ENCODE data around the gene MATN1. TPM values are rescaled to one million over a fixed set of nuclear protein-coding genes. Genes with fewer than 3 reads are reported as not detected.

MATN1 gene
- total RNA-seq, 1 donor from 2014 or later: 1.7 TPM

DNA sequence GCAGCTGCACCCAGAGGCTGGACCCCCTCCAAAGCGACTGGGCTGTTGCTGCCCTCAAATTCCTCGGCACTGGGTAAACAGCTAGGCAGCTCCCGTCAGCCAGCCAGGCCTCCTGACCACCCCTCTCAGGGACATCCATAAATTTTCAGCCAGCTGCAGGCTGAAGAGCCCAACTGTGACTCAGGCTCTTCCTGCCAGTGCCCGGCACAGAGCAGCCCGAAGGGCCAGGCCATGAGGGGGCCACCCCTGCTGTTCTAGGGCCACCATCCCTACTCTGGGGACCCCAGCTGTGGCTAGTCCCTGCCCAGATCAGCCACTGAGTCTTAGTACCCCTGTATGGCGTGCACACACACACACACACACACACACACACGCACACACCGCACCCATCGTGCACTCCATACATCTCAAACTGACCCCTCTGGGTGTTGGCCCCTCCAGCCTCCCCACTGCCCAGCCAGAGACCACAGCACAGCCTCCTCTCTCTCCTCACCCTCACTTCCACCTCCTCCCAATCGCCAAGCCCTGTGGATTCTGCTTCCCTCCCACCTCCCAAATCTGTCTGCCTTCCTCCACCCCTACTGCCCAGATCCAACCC lies 40.4 kb upstream of the MATN1 start:
- no peak overlapping the region for H3K27ac Mint-ChIP-seq (ENCODE audit: unreplicated experiment)
- no peak overlapping the region for H3K4me3 Mint-ChIP-seq (ENCODE audit: unreplicated experiment)
- H3K9me3 Mint-ChIP-seq (ENCODE audit: unreplicated experiment): no peaks in the 10 kb centered on the region

GRCh38 chr1:30762930-30763650 lies 39.7 kb upstream of the MATN1 start:
- no peak overlapping the region for H3K27ac Mint-ChIP-seq (ENCODE audit: unreplicated experiment)
- no peaks in the 10 kb centered on the region for H3K36me3 Mint-ChIP-seq (ENCODE audit: low read depth, unreplicated experiment)
- TF ChIP-seq CTCF (IDR thresholded peaks at IDR 0.05; ENCODE audit: unreplicated experiment): no peak
- no peak overlapping the region for H3K4me3 Mint-ChIP-seq (ENCODE audit: unreplicated experiment)
- no peaks in the 10 kb centered on the region for H3K9me3 Mint-ChIP-seq (ENCODE audit: unreplicated experiment)
- DNase-seq (ENCODE audit: low spot score): no peak
- peaks cover 13% of the 10 kb centered on the region for H3K4me1 Mint-ChIP-seq (ENCODE audit: unreplicated experiment)
- H3K27me3 Mint-ChIP-seq (ENCODE audit: unreplicated experiment): peaks cover 7% of the 10 kb centered on the region

More for the DNA sequence above, 40.4 kb upstream of the MATN1 start:
- peaks cover 12% of the 10 kb centered on the region for H3K4me1 Mint-ChIP-seq (ENCODE audit: unreplicated experiment)
- TF ChIP-seq CTCF (IDR thresholded peaks at IDR 0.05; ENCODE audit: unreplicated experiment): no peak
- DNase-seq (ENCODE audit: low spot score): no peak
- peaks cover 8% of the 10 kb centered on the region for H3K27me3 Mint-ChIP-seq (ENCODE audit: unreplicated experiment)
- H3K36me3 Mint-ChIP-seq (ENCODE audit: low read depth, unreplicated experiment): no peaks in the 10 kb centered on the region

- H3K4me3 Mint-ChIP-seq (ENCODE audit: unreplicated experiment): no peak overlapping the region
- H3K4me1 Mint-ChIP-seq (ENCODE audit: unreplicated experiment): peaks cover 18% of the 10 kb centered on the region
These were observed 39.0 kb upstream of the MATN1 start for GRCh38 chr1:30762152-30762929.

GRCh38 chr1:30761381-30762151 lies 38.2 kb upstream of the MATN1 start:
- Mint-ChIP-seq H3K9me3 (ENCODE audit: unreplicated experiment) (no peaks in the 10 kb centered on the region), H3K36me3 (ENCODE audit: low read depth, unreplicated experiment) (no peaks in the 10 kb centered on the region), H3K4me1 (ENCODE audit: unreplicated experiment) (peaks cover 25% of the 10 kb centered on the region), H3K27me3 (ENCODE audit: unreplicated experiment) (peaks cover 12% of the 10 kb centered on the region), H3K4me3 (ENCODE audit: unreplicated experiment) (no peak overlapping the region), H3K27ac (ENCODE audit: unreplicated experiment) (no peak overlapping the region)
- no peak for DNase-seq (ENCODE audit: low spot score)
- TF ChIP-seq CTCF (IDR thresholded peaks at IDR 0.05; ENCODE audit: unreplicated experiment): no peak

More at GRCh38 chr1:30762152-30762929, 39.0 kb upstream of the MATN1 start:
- no peaks in the 10 kb centered on the region for H3K36me3 Mint-ChIP-seq (ENCODE audit: low read depth, unreplicated experiment)
- H3K27me3 Mint-ChIP-seq (ENCODE audit: unreplicated experiment): peaks cover 7% of the 10 kb centered on the region
- H3K9me3 Mint-ChIP-seq (ENCODE audit: unreplicated experiment): no peaks in the 10 kb centered on the region
- no peak for DNase-seq (ENCODE audit: low spot score)
- no peak overlapping the region for H3K27ac Mint-ChIP-seq (ENCODE audit: unreplicated experiment)
- no peak for TF ChIP-seq CTCF (IDR thresholded peaks at IDR 0.05; ENCODE audit: unreplicated experiment)

Measured in endothelial cell (in vitro differentiated cells).